GM23338 (cell line): Measurements from ENCODE around the gene EPX. TPM values are rescaled to one million over a fixed set of nuclear protein-coding genes. Genes with fewer than 3 reads are reported as not detected.

Experiments
- ATAC-seq: fragments of 200-7000 bp; cut with Tn5 transposase; 3 replicates; pipeline ENCODE4 v1.9.1; 2020
- DNase-seq: peaks from one replicate; pipeline ENCODE4 v3.0.0-alpha.2; 2015; ENCODE audit warnings: low spot score
- H2AFZ ChIP-seq: fragments of 200-600 bp; sonication (generic); 2 replicates; pipeline ENCODE4 v1.8.0; 2016; ENCODE audit warnings: antibody characterized with exemption, mild to moderate bottlenecking, moderate library complexity
- H3F3A ChIP-seq: fragments of 200-600 bp; sonication (generic); replicated peaks from 2 replicates; pipeline ENCODE4 v1.8.0; 2017; ENCODE audit warnings: antibody characterized with exemption, mixed run types, low read depth
- H3K27ac ChIP-seq: fragments of 200-600 bp; sonication (generic); 2 replicates; pipeline ENCODE4 v1.6.1; 2016; ENCODE audit warnings: low read depth
- H3K27me3 ChIP-seq: fragments of 200-600 bp; sonication (generic); 2 replicates; pipeline ENCODE4 v1.8.0; 2016; ENCODE audit warnings: mild to moderate bottlenecking, mixed run types, moderate library complexity; ENCODE audit not compliant: insufficient read depth
- H3K36me3 ChIP-seq: fragments of 200-600 bp; sonication (generic); 2 replicates; pipeline ENCODE4 v1.8.0; 2016; ENCODE audit warnings: mild to moderate bottlenecking; ENCODE audit not compliant: insufficient read depth
- H3K4me1 ChIP-seq: fragments of 200-600 bp; sonication (generic); 2 replicates; pipeline ENCODE4 v1.8.0; 2016; ENCODE audit warnings: mild to moderate bottlenecking, moderate library complexity; ENCODE audit not compliant: insufficient read depth
- H3K4me2 ChIP-seq: fragments of 200-600 bp; sonication (generic); 2 replicates; pipeline ENCODE4 v1.7.1; 2017; ENCODE audit warnings: mixed run types
- H3K4me3 ChIP-seq: fragments of 200-600 bp; sonication (generic); 2 replicates; pipeline ENCODE4 v1.6.1; 2016; ENCODE audit warnings: mixed run types
- H3K79me2 ChIP-seq: fragments of 200-600 bp; sonication (generic); replicated peaks from 2 replicates; pipeline ENCODE4 v1.8.0; 2017; ENCODE audit warnings: mild to moderate bottlenecking; ENCODE audit not compliant: insufficient read depth
- H3K9me2 ChIP-seq: fragments of 200-600 bp; sonication (generic); 2 replicates; pipeline ENCODE4 v1.8.0; 2017; ENCODE audit not compliant: insufficient read depth
- H4K20me1 ChIP-seq: fragments of 200-600 bp; sonication (generic); replicated peaks from 2 replicates; pipeline ENCODE4 v1.8.0; 2017; ENCODE audit warnings: mild to moderate bottlenecking; ENCODE audit not compliant: insufficient read depth
- H3K27ac Mint-ChIP-seq: 2 replicates; pipeline ENCODE4 v1.8.0; 2020; ENCODE audit warnings: inconsistent platforms, mild to moderate bottlenecking, moderate library complexity, mixed read lengths
- H3K27me3 Mint-ChIP-seq: 3 replicates; pipeline ENCODE4 v1.8.0; 2022; ENCODE audit warnings: low read depth, mild to moderate bottlenecking, moderate library complexity, mixed read lengths, inconsistent platforms; ENCODE audit not compliant: insufficient read depth, poor library complexity
- H3K36me3 Mint-ChIP-seq: 3 replicates; pipeline ENCODE4 v1.8.0; 2021; ENCODE audit warnings: low read depth, mild to moderate bottlenecking, inconsistent platforms, moderate library complexity, mixed read lengths
- H3K4me1 Mint-ChIP-seq: 3 replicates; pipeline ENCODE4 v1.8.0; 2020; ENCODE audit warnings: mild to moderate bottlenecking, inconsistent platforms, mixed read lengths
- H3K4me3 Mint-ChIP-seq: 3 replicates; pipeline ENCODE4 v1.8.0; 2021; ENCODE audit warnings: moderate library complexity, mild to moderate bottlenecking, inconsistent platforms, mixed read lengths
- H3K9me3 Mint-ChIP-seq: 3 replicates; pipeline ENCODE4 v1.8.0; 2020; ENCODE audit warnings: moderate library complexity, mild to moderate bottlenecking, inconsistent platforms, mixed read lengths
- CREB1 ChIP-seq: fragments of 250-450 bp; sonication (Bioruptor Pico); IDR thresholded peaks from 2 replicates; pipeline ENCODE4 v1.5.0; 2020; ENCODE audit warnings: low read depth, mild to moderate bottlenecking, moderate library complexity
- EZH2phosphoT487 ChIP-seq: fragments of 200-600 bp; sonication (generic); IDR thresholded peaks from one replicate; pipeline ENCODE4 v1.8.1; 2018; ENCODE audit warnings: antibody characterized with exemption; ENCODE audit not compliant: unreplicated experiment
- JUNB ChIP-seq: IDR thresholded peaks from one replicate; pipeline ENCODE4 v1.6.1; 2016; ENCODE audit warnings: antibody characterized with exemption; ENCODE audit not compliant: unreplicated experiment
- NANOG ChIP-seq: IDR thresholded peaks from 2 replicates; pipeline ENCODE4 v1.6.1; 2016; ENCODE audit warnings: antibody characterized with exemption, borderline replicate concordance
- POLR2AphosphoS5 ChIP-seq: IDR thresholded peaks from 2 replicates; pipeline ENCODE4 v1.6.1; 2016; ENCODE audit warnings: antibody characterized with exemption, low read depth
- STAT1 ChIP-seq: IDR thresholded peaks from one replicate; pipeline ENCODE4 v1.6.1; 2016; ENCODE audit warnings: antibody characterized with exemption; ENCODE audit not compliant: unreplicated experiment
- ZNF114 ChIP-seq: fragments of 250-450 bp; sonication (Bioruptor Pico); IDR thresholded peaks from 2 replicates; pipeline ENCODE4 v1.5.0; 2020; ENCODE audit warnings: mild to moderate bottlenecking, moderate library complexity
- ZNF331 ChIP-seq: fragments of 250-450 bp; sonication (Bioruptor Pico); IDR thresholded peaks from 2 replicates; pipeline ENCODE4 v1.5.0; 2020; ENCODE audit warnings: low read depth, mild to moderate bottlenecking, moderate library complexity
- polyA plus RNA-seq: library from polyadenylated mRNA; unstranded; fragments of >200 nt; fragmentation: Nextera tagmentation; extraction: Ambion mirVana; gene quantifications from 2 replicates; pipeline ENCODE4 v1.2.1, GENCODE V29; 2016
- total RNA-seq: library from RNA; depleted of rRNA; stranded (reverse); fragments of >200 nt; shearing (Covaris generic); gene quantifications from 2 replicates; pipeline ENCODE4 v1.2.3, GENCODE V29; 2014
- TF ChIP-seq, protein P1 (sequence below), 2 experiments: fragments of 200-600 bp in 1 of 2; sonication (generic) in 1 of 2; conservative IDR thresholded peaks; 2 replicates each; pipeline versions ENCODE4 v1.5.1 to v1.6.1; 2016 to 2017; ENCODE audit warnings: antibody characterized with exemption in 2 of 2, low read depth in 2 of 2, mild to moderate bottlenecking in 2 of 2, moderate library complexity in 1 of 2
- TF ChIP-seq, protein P2 (sequence below): IDR thresholded peaks from 2 replicates; pipeline ENCODE4 v1.6.1; 2016; ENCODE audit warnings: antibody characterized with exemption
- TF ChIP-seq, protein P3 (sequence below): fragments of 250-450 bp; sonication (Bioruptor Pico); IDR thresholded peaks from 2 replicates; pipeline ENCODE4 v1.5.0; 2020; ENCODE audit warnings: mild to moderate bottlenecking, moderate library complexity

Gene EPX
- total and polyA plus RNA-seq, 2 experiments from 2014 or later: 0.10 TPM; not detected in 1

DNA sequence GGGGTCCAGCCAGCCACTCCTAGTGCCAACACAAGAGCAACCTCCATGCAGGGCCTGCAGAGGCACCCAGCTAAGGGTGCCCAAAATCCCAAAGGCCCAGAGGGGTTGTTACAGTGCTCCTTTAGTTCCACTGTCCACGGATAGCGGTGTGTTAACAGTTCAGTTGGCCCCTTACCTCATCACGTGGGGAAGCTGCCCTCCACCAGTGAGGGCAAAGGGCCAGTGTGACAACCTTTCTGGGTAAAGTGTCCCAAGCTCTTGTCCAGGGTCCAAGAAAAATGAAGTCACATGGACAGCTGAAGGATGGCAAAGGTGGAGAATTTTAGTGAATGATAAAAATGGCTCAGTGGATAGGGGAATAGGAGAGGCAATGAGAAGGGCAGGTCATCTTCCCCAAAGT, 35.2 kb downstream of the EPX start (continued):
- TF ChIP-seq STAT1: no peak
- TF ChIP-seq, protein P1, sequence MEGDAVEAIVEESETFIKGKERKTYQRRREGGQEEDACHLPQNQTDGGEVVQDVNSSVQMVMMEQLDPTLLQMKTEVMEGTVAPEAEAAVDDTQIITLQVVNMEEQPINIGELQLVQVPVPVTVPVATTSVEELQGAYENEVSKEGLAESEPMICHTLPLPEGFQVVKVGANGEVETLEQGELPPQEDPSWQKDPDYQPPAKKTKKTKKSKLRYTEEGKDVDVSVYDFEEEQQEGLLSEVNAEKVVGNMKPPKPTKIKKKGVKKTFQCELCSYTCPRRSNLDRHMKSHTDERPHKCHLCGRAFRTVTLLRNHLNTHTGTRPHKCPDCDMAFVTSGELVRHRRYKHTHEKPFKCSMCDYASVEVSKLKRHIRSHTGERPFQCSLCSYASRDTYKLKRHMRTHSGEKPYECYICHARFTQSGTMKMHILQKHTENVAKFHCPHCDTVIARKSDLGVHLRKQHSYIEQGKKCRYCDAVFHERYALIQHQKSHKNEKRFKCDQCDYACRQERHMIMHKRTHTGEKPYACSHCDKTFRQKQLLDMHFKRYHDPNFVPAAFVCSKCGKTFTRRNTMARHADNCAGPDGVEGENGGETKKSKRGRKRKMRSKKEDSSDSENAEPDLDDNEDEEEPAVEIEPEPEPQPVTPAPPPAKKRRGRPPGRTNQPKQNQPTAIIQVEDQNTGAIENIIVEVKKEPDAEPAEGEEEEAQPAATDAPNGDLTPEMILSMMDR (conservative IDR thresholded peaks at IDR 0.05; ENCODE audit: low read depth in 2 of 2): no peak
- TF ChIP-seq CREB1 (CRISPR knock-in tag): no peak
- no peak for TF ChIP-seq JUNB
- TF ChIP-seq NANOG: no peak

DNA sequence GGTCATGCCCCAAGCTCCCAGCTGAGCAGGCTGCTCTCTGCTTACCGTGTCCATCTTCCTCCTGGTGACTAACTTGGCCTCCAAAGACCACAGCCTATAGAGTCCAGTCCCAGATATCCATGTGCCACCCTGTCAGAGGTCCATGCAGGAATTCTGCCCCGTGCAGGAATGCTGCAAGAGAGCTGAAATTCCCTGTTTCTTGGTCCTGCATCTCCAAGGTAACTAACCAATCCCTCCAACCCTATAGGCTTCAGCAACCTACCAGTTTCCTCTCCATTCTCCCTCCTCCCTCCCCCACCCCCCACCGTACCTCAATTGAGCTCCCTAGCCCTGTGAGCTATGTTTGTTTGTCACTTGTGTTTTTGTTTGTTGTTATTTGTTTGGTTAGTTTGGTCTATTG, 36.2 kb downstream of the EPX start:
- no peak overlapping the region for H3K27ac Mint-ChIP-seq
- H2AFZ ChIP-seq: 0 out of 2 replicates have a peak overlapping the region, but pooled peaks have one; percentile 34
- peak; percentile 46 for DNase-seq
- no peaks in the 10 kb centered on the region for H3F3A ChIP-seq
- H4K20me1 ChIP-seq: no peaks in the 10 kb centered on the region
- H3K79me2 ChIP-seq: no peaks in the 10 kb centered on the region
- H3K27ac ChIP-seq: no peak overlapping the region
- peaks cover 10% of the 10 kb centered on the region for H3K4me1 Mint-ChIP-seq
- peak; percentile 63 for ATAC-seq
- H3K4me3 ChIP-seq: no peak overlapping the region
- H3K27me3 Mint-ChIP-seq: no peaks in the 10 kb centered on the region
- H3K4me2 ChIP-seq: no peak overlapping the region
- peaks cover 18% of the 10 kb centered on the region; the same call in 1 of the 2 replicates for H3K27me3 ChIP-seq
- H3K36me3 Mint-ChIP-seq: no peaks in the 10 kb centered on the region
- H3K4me3 Mint-ChIP-seq: no peak overlapping the region
- no peaks in the 10 kb centered on the region for H3K36me3 ChIP-seq
- H3K4me1 ChIP-seq: peaks cover 3% of the 10 kb centered on the region; the same call in 1 of the 2 replicates
- H3K9me2 ChIP-seq: 0 out of 2 replicates have a peak, but pooled peaks cover 6% of the 10 kb centered on the region
- H3K9me3 Mint-ChIP-seq: peaks cover 4% of the 10 kb centered on the region; the same call in 2 of the 3 replicates
- TF ChIP-seq NANOG (no peak), ZNF114 (CRISPR knock-in tag) (no peak), ZNF331 (CRISPR knock-in tag) (no peak), POLR2AphosphoS5 (no peak), EZH2phosphoT487 (no peak), STAT1 (no peak)
- TF ChIP-seq, protein P2, sequence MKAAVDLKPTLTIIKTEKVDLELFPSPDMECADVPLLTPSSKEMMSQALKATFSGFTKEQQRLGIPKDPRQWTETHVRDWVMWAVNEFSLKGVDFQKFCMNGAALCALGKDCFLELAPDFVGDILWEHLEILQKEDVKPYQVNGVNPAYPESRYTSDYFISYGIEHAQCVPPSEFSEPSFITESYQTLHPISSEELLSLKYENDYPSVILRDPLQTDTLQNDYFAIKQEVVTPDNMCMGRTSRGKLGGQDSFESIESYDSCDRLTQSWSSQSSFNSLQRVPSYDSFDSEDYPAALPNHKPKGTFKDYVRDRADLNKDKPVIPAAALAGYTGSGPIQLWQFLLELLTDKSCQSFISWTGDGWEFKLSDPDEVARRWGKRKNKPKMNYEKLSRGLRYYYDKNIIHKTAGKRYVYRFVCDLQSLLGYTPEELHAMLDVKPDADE: no peak
- TF ChIP-seq, protein P1 (conservative IDR thresholded peaks at IDR 0.05; ENCODE audit: low read depth in 2 of 2): no peak
- TF ChIP-seq, protein P3, sequence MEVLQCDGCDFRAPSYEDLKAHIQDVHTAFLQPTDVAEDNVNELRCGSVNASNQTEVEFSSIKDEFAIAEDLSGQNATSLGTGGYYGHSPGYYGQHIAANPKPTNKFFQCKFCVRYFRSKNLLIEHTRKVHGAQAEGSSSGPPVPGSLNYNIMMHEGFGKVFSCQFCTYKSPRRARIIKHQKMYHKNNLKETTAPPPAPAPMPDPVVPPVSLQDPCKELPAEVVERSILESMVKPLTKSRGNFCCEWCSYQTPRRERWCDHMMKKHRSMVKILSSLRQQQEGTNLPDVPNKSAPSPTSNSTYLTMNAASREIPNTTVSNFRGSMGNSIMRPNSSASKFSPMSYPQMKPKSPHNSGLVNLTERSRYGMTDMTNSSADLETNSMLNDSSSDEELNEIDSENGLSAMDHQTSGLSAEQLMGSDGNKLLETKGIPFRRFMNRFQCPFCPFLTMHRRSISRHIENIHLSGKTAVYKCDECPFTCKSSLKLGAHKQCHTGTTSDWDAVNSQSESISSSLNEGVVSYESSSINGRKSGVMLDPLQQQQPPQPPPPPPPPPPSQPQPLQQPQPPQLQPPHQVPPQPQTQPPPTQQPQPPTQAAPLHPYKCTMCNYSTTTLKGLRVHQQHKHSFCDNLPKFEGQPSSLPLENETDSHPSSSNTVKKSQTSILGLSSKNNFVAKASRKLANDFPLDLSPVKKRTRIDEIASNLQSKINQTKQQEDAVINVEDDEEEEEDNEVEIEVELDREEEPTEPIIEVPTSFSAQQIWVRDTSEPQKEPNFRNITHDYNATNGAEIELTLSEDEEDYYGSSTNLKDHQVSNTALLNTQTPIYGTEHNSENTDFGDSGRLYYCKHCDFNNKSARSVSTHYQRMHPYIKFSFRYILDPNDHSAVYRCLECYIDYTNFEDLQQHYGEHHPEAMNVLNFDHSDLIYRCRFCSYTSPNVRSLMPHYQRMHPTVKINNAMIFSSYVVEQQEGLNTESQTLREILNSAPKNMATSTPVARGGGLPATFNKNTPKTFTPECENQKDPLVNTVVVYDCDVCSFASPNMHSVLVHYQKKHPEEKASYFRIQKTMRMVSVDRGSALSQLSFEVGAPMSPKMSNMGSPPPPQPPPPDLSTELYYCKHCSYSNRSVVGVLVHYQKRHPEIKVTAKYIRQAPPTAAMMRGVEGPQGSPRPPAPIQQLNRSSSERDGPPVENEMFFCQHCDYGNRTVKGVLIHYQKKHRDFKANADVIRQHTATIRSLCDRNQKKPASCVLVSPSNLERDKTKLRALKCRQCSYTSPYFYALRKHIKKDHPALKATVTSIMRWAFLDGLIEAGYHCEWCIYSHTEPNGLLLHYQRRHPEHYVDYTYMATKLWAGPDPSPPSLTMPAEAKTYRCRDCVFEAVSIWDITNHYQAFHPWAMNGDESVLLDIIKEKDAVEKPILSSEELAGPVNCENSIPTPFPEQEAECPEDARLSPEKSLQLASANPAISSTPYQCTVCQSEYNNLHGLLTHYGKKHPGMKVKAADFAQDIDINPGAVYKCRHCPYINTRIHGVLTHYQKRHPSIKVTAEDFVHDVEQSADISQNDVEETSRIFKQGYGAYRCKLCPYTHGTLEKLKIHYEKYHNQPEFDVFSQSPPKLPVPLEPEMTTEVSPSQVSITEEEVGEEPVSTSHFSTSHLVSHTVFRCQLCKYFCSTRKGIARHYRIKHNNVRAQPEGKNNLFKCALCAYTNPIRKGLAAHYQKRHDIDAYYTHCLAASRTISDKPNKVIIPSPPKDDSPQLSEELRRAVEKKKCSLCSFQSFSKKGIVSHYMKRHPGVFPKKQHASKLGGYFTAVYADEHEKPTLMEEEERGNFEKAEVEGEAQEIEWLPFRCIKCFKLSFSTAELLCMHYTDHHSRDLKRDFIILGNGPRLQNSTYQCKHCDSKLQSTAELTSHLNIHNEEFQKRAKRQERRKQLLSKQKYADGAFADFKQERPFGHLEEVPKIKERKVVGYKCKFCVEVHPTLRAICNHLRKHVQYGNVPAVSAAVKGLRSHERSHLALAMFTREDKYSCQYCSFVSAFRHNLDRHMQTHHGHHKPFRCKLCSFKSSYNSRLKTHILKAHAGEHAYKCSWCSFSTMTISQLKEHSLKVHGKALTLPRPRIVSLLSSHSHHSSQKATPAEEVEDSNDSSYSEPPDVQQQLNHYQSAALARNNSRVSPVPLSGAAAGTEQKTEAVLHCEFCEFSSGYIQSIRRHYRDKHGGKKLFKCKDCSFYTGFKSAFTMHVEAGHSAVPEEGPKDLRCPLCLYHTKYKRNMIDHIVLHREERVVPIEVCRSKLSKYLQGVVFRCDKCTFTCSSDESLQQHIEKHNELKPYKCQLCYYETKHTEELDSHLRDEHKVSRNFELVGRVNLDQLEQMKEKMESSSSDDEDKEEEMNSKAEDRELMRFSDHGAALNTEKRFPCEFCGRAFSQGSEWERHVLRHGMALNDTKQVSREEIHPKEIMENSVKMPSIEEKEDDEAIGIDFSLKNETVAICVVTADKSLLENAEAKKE (CRISPR knock-in tag): no peak
